Mucosa of gallbladder (tissue), 1 donor: Measurements from ENCODE around the gene CDKL4. TPM values are rescaled to one million over a fixed set of nuclear protein-coding genes. Genes with fewer than 3 reads are reported as not detected.
"Not testable (repeated sequence)": the region's sequence is repeated elsewhere in the genome, so short reads cannot be mapped to it uniquely, and the experiment has no call there.

Source experiments
- DNase-seq: peaks from one replicate; pipeline ENCODE4 v3.0.0-alpha.2; 2020; ENCODE audit warnings: low spot score
- total RNA-seq: library from RNA; stranded (reverse); gene quantifications from one replicate; pipeline ENCODE4 v1.2.1, GENCODE V29; 2021
- donor health status: DM: no; HTN: no; CAD: no.

The CDKL4 gene
- total RNA-seq, 1 donor from 2014 or later: 1.1 TPM

- no peak for DNase-seq
Measured at GRCh38 chr2:39179974-39180960, 63.5 kb downstream of the CDKL4 start.

- DNase-seq: no peak
Measured at GRCh38 chr2:39178756-39179155, 65.0 kb downstream of the CDKL4 start.

GRCh38 chr2:39176997-39177396, 66.8 kb downstream of the CDKL4 start:
- DNase-seq: no peak

GRCh38 chr2:39175026-39175812, 68.6 kb downstream of the CDKL4 start:
- no peak for DNase-seq

- DNase-seq: no peak
Measured at GRCh38 chr2:39174022-39174421, 69.7 kb downstream of the CDKL4 start.

- not testable (repeated sequence) for DNase-seq
Measured at GRCh38 chr2:39172047-39172706, 71.6 kb downstream of the CDKL4 start.

GRCh38 chr2:39171621-39172020, 72.1 kb downstream of the CDKL4 start:
- DNase-seq: no peak

- no peak for DNase-seq
Measured at GRCh38 chr2:39164089-39164488, 79.7 kb downstream of the CDKL4 start.

GRCh38 chr2:39160982-39161381, 82.8 kb downstream of the CDKL4 start:
- no peak for DNase-seq

- DNase-seq: no peak
Measured at GRCh38 chr2:39159283-39159682, 84.5 kb downstream of the CDKL4 start.

- DNase-seq: no peak
Measured at GRCh38 chr2:39158351-39158750, 85.4 kb downstream of the CDKL4 start.

- no peak for DNase-seq
Measured at GRCh38 chr2:39156846-39157245, 86.9 kb downstream of the CDKL4 start.

- no peak for DNase-seq
Measured at GRCh38 chr2:39156107-39156506, 87.7 kb downstream of the CDKL4 start.

- not testable (repeated sequence) for DNase-seq
Measured at GRCh38 chr2:39155573-39155972, 88.2 kb downstream of the CDKL4 start.

- DNase-seq: no peak
Measured at GRCh38 chr2:39154944-39155343, 88.8 kb downstream of the CDKL4 start.

GRCh38 chr2:39153312-39153711, 90.5 kb downstream of the CDKL4 start:
- DNase-seq: no peak

- no peak for DNase-seq
Measured at GRCh38 chr2:39152504-39152903, 91.3 kb downstream of the CDKL4 start.

- DNase-seq: no peak
Measured at GRCh38 chr2:39150890-39151497, 92.8 kb downstream of the CDKL4 start.

- no peak for DNase-seq
Measured at GRCh38 chr2:39150102-39150562, 93.6 kb downstream of the CDKL4 start.

GRCh38 chr2:39146630-39147029, 97.1 kb downstream of the CDKL4 start:
- no peak for DNase-seq

- DNase-seq: no peak
Measured at GRCh38 chr2:39145906-39146421, 97.8 kb downstream of the CDKL4 start.
